NCI-H748 treated with DMSO at 0.1 percent for 48 hours (cell line): ENCODE data around the gene IPO9.
"Not testable (repeated sequence)": the region's sequence is repeated elsewhere in the genome, so short reads cannot be mapped to it uniquely, and the experiment has no call there.

Experiments used
- DNase-seq: peaks from one replicate; lab custom pipeline; 2025; lab: John Stamatoyannopoulos, UW

Gene IPO9

DNA sequence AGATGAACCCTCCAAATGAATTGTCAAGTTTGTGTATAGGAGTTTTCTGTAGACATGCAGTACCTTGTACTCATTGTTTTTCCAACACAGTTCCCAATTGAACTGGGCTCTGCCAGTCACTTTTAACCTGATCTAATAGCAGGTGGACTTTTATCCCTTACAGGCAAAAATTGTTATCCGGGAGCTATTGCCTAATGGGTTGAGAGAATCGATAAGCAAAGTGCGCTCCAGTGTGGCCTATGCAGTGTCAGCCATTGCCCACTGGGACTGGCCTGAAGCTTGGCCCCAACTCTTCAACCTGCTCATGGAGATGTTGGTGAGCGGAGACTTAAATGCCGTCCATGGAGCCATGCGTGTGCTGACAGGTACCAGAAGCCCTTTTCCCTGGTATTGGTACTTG is 19.3 kb downstream of the IPO9 start:
- DNase-seq: no peak

DNA sequence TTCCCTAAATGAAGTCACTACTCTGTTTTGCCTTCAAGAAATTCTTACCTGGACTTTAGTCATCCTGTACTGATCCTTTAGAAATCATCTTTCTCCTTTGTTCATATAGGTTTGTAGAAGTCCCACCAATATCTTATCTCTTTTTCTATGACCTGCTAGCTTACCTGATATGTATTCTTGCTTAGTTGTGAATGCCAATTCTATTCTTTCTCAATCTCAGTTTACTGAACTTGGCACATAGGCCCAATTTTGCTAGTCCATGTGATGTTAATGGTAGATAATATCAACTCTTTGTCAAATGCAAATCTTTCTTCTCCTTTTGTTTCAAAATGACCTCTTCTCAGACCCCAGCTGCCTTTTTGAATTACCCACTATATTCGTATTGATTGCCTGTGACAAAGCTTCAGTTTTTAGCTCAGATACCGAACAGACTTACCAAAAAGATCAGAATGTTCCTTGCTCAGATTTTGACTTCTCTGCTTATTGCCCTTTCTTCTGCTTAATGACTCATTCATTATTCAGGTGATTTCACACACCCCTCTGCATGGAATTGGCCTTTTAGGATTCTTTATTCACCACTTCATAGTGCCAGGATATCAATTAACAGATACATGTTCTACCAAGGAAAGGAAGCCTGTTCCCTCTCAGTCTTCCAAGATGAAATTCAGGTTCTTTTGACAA is 20.6 kb downstream of the IPO9 start:
- DNase-seq: no peak

GRCh38 chr1:201850053-201850397 is 21.1 kb downstream of the IPO9 start:
- DNase-seq: no peak

GRCh38 chr1:201851949-201852348 is 23.0 kb downstream of the IPO9 start:
- no peak for DNase-seq

GRCh38 chr1:201856722-201857121 is 27.8 kb downstream of the IPO9 start:
- not testable (repeated sequence) for DNase-seq

- no peak for DNase-seq
These were observed 30.5 kb downstream of the IPO9 start for GRCh38 chr1:201859424-201859823.

GRCh38 chr1:201861448-201861847 is 32.5 kb downstream of the IPO9 start:
- DNase-seq: no peak

GRCh38 chr1:201870397-201870796 is 41.4 kb downstream of the IPO9 start:
- no peak for DNase-seq

GRCh38 chr1:201874672-201875071 is 45.7 kb downstream of the IPO9 start:
- no peak for DNase-seq

GRCh38 chr1:201876148-201876818 is 47.3 kb downstream of the IPO9 start:
- DNase-seq: no peak

DNA sequence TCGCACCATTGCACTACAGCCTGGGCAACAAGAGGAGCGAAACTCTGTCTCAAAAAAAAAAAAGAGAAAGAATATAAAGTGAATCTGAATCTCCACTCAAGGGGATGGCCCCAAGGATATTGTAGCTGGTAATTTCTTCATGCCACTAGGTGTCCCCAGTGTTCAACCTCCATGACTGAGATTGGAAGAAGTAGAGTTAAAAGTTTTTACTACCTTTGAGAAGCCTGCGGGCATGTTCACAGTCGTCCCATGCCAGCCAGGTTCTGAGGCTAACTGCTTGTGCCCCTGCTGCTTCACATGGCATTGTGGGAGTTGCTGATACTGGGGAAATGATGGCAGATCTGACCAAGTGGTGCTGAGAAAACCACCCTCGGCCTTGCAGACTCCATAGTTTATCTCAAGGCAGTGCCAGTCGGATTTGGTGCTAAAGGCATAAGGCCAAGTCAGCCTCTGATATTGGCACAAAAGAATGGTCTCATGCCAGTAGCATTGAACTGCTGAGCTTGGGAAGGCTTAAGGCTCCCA is 49.0 kb downstream of the IPO9 start:
- no peak for DNase-seq

DNA sequence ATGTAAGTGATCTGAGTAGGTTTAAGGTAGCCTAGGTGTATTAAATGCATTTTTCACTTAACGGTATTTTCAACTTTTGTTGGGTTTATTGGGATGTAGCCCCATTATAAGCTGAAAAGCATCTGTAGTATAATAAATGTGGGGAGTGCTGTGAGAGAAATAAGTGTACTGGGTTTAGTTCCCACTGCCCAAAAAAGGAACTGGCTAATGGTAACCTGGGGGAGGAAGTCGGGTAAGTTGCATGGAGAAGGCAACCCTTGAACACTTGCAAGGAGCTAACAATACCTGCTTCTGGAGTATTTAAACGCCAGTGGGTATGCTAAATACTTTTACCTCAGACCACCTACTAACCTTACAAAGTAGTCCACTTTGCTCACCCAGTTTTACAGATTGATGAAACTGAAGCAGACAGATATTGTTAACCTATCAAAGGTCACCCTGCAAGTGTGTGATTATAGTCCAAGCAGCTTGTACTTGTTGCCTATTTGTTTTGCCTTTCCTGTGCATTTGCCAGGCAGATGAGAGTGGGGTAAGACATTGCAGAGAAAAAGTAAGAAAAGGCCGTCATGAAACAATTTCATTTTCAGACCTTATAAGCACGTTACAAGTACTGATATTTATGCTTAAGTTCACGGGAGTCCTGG is 52.1 kb downstream of the IPO9 start:
- no peak for DNase-seq

- DNase-seq: no peak
These were observed 52.7 kb downstream of the IPO9 start for GRCh38 chr1:201881617-201882016.

GRCh38 chr1:201882665-201883132 is 53.7 kb downstream of the IPO9 start:
- DNase-seq: no peak

DNA sequence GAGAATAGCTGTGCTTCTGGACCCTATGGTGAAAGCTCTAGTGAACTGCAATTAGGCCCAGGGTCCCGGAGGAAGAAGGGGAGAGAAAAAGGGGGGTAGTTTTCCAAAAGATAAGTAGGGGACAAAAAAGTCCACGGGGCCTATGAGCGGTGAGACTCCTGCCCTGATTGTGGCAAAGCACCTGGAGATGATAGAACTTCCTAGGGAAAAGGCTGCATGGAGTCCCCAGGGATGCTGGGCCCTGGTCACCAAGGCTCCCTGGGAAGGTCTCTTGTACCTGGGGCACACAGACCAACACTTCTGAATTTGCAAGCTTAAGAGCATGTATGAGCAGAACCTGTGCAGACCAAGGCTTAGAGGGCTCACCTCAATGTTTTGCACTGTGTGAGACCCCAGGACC is 54.3 kb downstream of the IPO9 start:
- no peak for DNase-seq

- no peak for DNase-seq
These were observed 54.8 kb downstream of the IPO9 start for GRCh38 chr1:201883786-201884185.

GRCh38 chr1:201884425-201884824 is 55.5 kb downstream of the IPO9 start:
- DNase-seq: no peak

GRCh38 chr1:201885531-201886075 is 56.6 kb downstream of the IPO9 start:
- no peak for DNase-seq

GRCh38 chr1:201886103-201886885 is 57.3 kb downstream of the IPO9 start:
- no peak for DNase-seq

GRCh38 chr1:201887116-201887866 is 58.3 kb downstream of the IPO9 start:
- no peak for DNase-seq
